SKM-1 treated with dmso at 0.1 percent for 144 hours (cell line): ENCODE measurements around the gene ACAP2.
"Not testable (repeated sequence)": the region's sequence is repeated elsewhere in the genome, so short reads cannot be mapped to it uniquely, and the experiment has no call there.

Experiments
- DNase-seq: peaks from one replicate; lab custom pipeline; 2025; ENCODE audit not compliant: unreplicated experiment; lab: John Stamatoyannopoulos, UW

ACAP2 gene

DNA sequence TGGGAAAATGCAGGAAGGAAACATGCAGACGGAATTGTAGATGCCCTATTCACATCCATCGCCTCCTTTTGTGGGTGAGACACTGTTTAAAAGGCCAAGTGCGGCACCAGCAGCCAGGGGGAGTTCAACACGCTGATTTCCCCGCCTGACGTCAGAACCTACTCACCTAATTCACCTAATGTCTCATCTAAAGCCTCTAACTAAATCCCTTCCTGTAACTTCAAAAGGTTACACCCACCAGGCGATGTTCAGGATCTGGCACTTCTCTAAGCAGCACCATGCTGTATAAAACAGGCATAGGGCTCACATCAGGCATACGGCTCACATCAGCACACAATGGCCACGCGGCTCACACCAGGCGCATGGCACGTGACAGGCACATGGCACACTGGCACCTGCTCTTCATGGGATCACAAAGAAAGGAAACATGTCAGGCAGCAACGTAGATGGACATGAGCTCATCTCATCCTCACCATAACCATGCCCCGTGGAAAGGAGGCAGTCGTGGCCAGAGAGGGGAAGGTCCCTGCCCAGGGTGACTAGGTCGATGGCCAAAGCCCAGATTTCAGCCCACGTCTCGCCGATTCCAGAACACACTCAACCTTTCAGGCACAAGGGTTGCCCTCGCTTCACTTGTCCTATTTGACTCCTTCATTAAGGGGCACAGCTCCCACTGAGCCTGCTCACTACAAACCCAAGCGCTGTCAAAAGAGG, 193.6 kb downstream of the ACAP2 start:
- DNase-seq, result no peak

DNA sequence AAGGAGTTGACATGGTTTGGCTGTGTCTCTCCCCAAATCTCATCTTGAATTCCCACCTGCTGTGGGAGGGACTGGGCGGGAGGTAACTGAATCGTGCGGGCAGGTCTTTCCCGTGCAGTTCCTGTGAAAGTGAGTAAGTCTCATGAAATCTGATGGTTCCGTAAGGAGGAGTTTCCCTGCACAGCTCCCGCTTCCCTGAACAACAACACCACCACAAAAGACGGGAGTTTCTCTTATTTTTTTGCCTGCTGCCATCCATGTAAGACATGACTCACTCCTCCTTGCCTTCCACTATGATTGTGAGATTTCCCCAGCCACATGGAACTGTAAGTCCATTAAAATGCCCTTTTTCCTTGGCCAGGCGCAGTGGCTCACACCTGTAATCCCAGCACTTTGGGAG, 194.5 kb downstream of the ACAP2 start:
- no peak for DNase-seq

DNA sequence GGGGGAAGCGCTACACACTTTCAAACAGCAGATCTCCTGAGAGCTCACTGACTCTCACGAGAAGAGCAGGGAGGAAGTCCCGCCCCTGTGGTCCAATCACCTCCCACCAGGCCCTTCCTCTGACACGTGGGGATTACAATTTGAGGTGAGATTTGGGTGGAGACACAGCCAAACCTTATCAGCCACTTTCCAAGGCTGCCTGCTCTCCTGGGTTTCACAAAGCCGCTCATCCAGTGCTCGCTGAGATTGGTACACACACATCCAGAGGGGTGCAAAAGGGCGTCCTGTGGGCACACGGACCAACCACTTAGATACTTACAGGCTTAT, 195.0 kb downstream of the ACAP2 start:
- DNase-seq, result no peak

DNA sequence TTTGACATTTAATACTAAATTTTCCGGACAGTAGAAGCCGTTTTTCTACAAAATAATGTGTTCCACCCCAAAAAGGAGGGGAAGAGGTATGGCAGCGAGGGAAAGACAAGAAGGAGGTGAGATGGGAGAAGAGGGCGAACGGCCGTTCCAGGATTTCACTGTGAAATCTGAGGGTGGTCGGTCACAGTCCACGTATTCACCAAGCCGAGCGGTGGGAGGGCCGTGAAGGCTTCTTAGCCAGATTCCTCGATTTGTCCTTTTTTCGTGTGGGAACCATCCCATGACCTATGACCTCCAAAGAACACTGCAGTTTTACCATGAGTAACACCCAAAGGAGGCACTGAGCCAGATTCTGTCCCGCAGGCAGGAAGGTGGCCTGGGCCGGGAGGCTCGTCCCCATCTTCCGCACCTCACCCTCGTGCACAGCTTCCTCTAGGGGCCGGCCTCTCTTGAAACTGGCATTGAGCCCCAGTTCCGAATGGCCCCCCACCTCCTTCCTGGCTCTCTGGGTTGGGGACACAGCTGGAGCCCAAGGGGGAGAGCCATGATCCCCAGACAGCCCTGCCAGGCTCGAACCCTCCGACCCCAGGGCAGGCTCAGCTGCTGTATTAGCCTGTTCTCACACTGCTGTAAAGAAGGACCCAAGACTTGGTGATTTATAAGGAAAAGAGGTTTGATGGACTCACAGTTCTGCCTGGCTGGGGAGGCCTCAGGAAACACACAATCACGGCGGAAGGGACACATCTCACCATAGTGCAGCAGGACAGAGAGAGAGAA, 195.5 kb downstream of the ACAP2 start:
- no peak for DNase-seq

- DNase-seq, result no peak
These were observed 196.2 kb downstream of the ACAP2 start for GRCh38 chr3:195246581-195246995.

DNA sequence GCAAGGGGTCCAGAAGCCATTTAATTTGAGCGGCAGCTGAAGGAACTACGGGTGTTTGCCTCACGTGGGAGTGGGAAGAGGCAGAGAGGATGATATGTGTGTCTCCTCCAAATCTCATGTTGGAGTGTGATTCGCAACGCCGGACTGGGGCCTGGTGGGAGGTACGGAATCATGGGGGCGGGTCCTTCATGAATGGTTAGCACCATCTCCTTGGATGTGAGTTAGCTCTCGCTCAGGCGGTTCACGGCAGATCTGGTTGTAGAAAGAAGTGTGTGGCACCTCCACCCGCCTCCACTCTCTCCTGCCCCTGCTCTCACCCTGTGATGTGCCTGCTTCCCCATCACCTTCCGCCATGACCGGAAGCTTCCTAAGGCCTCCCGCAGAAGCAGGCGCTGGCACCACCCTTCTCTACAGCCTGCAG, 197.3 kb downstream of the ACAP2 start:
- no peak for DNase-seq

DNA sequence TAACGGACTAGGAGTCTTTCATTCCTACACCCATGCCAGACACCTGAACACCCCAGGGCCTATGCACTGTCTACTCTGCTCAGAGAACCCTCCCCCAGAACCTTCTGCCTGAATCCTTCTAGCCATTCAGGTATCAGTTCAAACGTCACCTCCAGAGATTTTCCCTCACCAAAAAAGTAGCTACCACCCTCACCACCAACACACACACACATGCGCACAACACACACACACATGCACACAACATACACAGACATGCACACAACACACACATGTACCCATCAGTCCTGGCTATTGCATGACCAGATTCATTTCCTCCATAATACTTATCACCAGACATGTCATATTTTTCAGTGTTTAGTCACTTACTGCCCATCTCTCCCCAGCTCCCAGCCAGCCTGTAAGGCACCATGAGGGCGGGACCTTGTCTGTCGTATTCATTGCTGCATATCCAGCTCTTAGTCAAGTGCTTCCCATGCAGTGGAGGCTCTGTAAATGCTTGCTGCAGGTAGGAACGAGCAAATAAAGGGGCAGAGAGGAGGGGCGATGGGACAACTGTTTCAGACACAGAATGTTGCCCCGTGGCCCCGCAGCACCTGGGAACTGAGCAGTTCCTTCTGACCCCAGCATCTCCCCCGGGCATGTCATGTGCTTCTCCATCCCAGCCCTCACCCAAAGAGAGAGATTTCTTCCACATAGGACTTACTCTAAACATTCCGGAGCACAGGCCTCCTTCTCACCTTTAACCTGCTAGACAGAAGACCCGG, 201.0 kb downstream of the ACAP2 start:
- no peak for DNase-seq

DNA sequence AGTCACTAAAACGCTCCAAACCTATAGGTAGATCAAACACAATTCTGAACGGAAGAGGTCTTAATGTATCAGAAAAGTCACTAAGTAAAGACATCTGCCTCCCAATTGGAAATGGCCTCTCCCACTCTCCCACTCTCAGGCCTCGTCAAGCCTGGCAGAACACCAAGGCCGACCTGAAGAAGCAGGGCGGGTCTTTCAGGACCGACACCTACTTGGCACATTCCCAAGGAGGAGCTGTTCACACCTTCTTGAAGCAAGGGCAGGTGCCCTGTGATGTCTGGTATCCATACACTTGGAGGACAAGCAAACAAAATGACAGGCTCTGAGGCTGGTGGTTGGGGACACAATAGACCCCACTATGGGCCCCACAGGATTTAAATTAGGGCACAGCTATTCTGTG, 201.9 kb downstream of the ACAP2 start:
- DNase-seq, result no peak

- DNase-seq, result no peak
These were observed 202.6 kb downstream of the ACAP2 start for GRCh38 chr3:195240171-195240701.

- DNase-seq, result no peak
These were observed 203.7 kb downstream of the ACAP2 start for GRCh38 chr3:195239121-195239520.

- no peak for DNase-seq
These were observed 204.2 kb downstream of the ACAP2 start for GRCh38 chr3:195238586-195239118.

DNA sequence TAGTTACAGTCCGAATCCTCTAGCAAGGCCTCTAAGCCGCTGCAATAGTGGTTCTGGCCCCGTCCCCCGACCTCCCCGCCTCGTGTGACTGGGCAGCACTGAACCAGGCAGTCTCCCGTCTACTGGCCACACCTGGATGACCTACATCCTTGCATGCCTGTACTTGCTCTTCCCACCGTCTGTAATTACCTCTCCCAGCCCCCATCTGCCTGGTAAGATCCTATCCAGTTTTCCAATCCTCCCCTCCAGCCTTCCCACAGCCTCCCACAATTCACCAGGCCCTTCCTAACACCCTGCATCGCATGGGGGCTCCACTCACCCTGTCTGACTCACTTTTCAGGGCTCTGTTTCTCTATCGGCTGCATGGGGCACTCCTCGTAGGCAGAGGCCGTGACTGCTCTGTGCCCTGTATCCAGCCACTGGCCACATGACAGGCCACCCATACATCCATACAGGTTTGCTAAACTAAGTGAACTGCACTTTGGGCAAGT, 204.7 kb downstream of the ACAP2 start:
- no peak for DNase-seq

DNA sequence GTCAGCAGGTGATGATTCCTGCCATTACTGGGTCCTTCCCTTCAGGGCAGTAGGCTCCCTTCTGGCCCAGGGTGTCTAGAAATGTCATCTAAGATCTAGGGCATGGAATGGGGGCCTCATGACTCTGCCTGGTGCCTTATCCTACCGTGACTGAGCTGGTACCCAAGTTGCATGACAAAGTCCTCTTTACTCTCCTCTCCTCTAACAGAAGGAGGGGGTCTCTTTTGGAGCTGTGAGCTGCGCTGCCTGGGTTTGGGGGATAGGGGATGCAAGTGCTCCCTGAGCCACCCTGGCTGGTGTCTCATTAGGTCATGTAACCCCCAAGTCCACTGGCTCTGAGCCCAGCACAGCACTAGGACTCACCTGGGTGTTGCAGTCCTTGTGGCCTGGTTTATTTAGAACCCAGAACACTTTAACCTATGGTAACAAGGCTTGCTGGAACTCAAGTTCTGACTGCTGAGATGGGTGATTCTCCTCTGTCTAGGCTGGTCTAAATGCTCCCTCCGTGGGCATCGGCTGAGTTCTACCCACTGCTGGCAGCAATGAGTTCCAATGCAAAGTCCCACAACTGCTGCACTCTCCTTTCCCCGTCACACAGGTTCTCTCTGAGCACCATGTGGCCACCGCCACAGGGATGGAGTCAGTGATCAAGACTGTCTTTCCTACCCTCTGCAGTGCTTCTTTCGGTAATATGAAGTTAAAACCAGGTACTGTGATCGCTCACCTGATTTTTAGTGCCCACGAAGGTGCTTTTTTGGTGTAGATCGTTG, 205.8 kb downstream of the ACAP2 start:
- DNase-seq, result no peak

DNA sequence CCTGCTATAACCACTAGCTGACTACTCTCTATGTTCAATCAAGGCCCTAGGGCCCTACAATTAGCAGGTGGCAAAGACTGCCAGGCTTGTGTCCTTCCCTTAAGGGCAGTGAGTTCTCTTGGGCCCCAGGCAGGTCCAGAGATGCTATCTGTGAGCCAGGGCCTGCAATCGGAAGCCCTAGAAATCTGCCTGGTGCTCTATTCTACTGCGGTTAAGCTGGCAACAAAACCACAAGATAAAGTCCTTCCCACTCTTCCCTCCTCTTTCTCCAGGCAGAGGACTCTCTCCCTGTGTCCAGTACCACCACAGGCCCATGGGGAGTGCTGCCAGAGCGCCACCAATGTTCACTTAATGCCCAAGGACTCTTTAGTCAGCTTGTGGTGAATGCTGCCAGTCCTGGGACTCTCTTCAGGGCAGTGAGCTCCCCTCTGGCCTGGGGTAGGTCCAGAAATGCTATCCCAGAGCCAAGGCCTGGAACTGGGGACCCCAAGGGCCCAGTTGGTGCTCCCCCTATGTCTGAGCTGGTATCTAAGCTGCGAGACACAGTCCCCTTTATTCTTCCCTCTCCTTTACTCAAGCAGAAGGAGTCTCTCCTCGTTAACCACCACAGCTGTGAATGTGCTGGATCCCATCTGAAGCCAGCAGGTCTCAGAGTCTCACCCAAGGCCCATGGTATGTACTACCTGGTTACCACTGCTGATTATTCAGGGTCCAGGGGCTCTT, 206.6 kb downstream of the ACAP2 start:
- no peak for DNase-seq

- no peak for DNase-seq
These were observed 212.6 kb downstream of the ACAP2 start for GRCh38 chr3:195230244-195230643.

GRCh38 chr3:195228886-195229285, 213.9 kb downstream of the ACAP2 start:
- DNase-seq, result not testable (repeated sequence)

DNA sequence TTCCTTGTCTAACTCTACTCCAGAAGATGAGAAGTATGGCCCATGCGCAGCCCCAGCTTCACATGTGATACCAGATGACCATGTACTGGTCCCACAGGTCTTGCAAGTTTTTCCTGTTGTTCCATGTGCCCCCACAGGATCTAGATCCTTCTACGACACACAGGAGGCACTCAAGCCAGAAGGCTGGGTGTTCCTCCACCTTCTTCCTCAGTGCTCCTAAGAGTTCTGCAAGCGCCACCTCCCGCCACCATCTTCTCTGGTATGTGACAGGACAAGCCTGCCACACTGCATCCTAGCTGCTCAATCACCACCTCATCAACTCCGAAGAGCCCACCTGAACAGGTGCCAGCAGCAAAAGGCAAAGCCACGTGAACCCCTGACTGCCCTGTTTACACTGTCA, 214.9 kb downstream of the ACAP2 start:
- no peak for DNase-seq

DNA sequence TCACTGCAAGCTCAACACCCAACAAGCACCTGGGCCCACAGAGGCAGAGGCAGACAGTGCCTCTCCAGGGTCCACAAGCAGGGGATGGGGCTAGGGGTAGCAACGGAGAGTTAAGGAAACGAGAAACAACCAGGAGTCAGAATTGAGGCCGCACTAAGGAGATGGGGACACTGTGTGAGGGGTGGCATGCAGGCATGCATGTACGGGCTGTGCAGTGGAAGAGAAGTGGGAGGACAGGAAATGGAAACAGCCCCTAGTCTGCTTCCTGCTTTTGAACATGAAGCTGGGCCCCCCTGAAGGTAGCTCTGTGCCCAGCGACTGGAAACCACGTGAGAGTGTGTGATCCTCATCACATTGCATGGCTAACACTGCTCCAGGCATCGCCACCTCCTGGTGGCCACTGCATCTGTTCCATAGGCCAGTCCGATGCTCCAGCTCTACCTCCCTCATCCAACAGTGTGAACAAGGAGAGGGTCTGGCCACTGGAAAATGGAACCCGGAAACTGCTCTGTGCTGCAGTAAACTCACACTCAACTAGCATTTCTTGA, 215.8 kb downstream of the ACAP2 start:
- DNase-seq, result no peak

DNA sequence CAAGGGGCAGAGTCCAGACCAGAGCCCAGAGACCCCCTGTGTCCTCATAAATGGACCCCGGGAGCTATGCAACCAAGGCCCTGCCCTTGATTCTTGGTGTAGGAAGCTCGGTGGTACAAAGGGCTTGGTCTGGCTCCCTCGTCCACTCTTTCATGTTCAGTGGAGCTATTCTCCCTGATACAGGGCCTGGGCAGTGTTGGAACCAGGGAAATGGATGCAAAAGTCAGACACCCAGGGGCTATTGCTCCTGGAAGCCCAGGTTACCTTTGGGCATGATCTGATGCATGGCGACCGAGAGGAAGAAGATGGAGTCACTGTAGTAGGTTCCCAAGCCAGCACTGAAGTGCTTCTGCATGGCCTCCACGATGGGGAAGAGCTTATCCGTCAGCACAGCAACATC, 216.4 kb downstream of the ACAP2 start:
- no peak for DNase-seq
